B cell (primary cell): Measurements from ENCODE around the gene TOP1.

Experiments
- CTCF ChIP-seq: fragments of 200-600 bp; IDR thresholded peaks from one replicate; pipeline ENCODE4 v1.8.0; 2022; ENCODE audit warnings: antibody characterized with exemption, mild to moderate bottlenecking
- EZH2 ChIP-seq: IDR thresholded peaks from 2 replicates; pipeline ENCODE4 v1.6.1; 2012; ENCODE audit warnings: borderline replicate concordance, low read depth, mild to moderate bottlenecking, moderate library complexity, low read length; ENCODE audit not compliant: insufficient read depth, poor library complexity, severe bottlenecking

GRCh38 chr20:41074441-41074840, 45.8 kb downstream of the TOP1 start:
- TF ChIP-seq EZH2, result no peak
- no peak for TF ChIP-seq CTCF
